HEK293 (cell line): Measurements from ENCODE around the gene PTPN5.
A peak's percentile ranks its signal among the peaks of the same experiment; 100 is the strongest.

ENCODE experiments used
- CTCF ChIA-PET: fragments of 350-600 bp; formaldehyde crosslinking; extraction: SDS; loops from one replicate; lab custom pipeline; 2021; ENCODE audit warnings: antibody characterized with exemption; lab: Yijun Ruan, JAX
- POLR2A ChIA-PET: fragments of 300-600 bp; formaldehyde crosslinking; extraction: SDS; loops from one replicate; lab custom pipeline; 2020; ENCODE audit warnings: antibody characterized with exemption, inconsistent platforms; lab: Yijun Ruan, JAX
- H3K27ac ChIP-seq: fragments of 200-500 bp; sonication (Bioruptor generic); 2 replicates; pipeline ENCODE4 v1.5.1; 2014; ENCODE audit warnings: low read depth, low read length, control low read depth, inconsistent platforms; ENCODE audit errors: extremely low read depth
- H3K36me3 ChIP-seq, 2 experiments: fragments of 200-500 bp in 1 of 2; sonication (Bioruptor generic) in 1 of 2; 1 replicate in 1 of 2; 2 replicates in 1 of 2; pipeline ENCODE4 v1.5.1; 2014 to 2017; ENCODE audit warnings: inconsistent platforms in 2 of 2, low read length in 2 of 2; ENCODE audit not compliant: control insufficient read depth in 2 of 2, insufficient read depth in 1 of 2
- H3K4me1 ChIP-seq: fragments of 200-500 bp; sonication (Bioruptor generic); 2 replicates; pipeline ENCODE4 v1.5.1; 2014; ENCODE audit warnings: mild to moderate bottlenecking, low read length, inconsistent platforms; ENCODE audit not compliant: control insufficient read depth, insufficient read depth
- H3K4me3 ChIP-seq: 2 replicates; pipeline ENCODE4 v1.5.1; 2011; ENCODE audit warnings: low read depth, mild to moderate bottlenecking, control low read depth, low read length, moderate library complexity
- H3K9me3 ChIP-seq: fragments of 200-500 bp; sonication (Bioruptor generic); 2 replicates; pipeline ENCODE4 v1.5.1; 2014; ENCODE audit warnings: low read depth, low read length, inconsistent platforms; ENCODE audit not compliant: control insufficient read depth, insufficient read depth
- PRDM1 ChIP-seq: fragments of 450-650 bp; formaldehyde crosslinking; IDR thresholded peaks from 2 replicates; pipeline ENCODE4; 2016; ENCODE audit warnings: missing biosample characterization, missing genetic modification characterization
- SP3 ChIP-seq: fragments of 450-650 bp; formaldehyde crosslinking; IDR thresholded peaks from 2 replicates; pipeline ENCODE4 v1.5.1; 2016; ENCODE audit warnings: missing biosample characterization, missing genetic modification characterization
- ZBTB1 ChIP-seq: fragments of 450-650 bp; formaldehyde crosslinking; IDR thresholded peaks from 2 replicates; pipeline ENCODE4 v1.5.1; 2016; ENCODE audit warnings: missing biosample characterization, missing genetic modification characterization
- ZBTB11 ChIP-seq: fragments of 450-650 bp; formaldehyde crosslinking; conservative IDR thresholded peaks from 2 replicates; pipeline ENCODE4 v1.5.1; 2016; ENCODE audit warnings: low read depth, missing biosample characterization, missing genetic modification characterization
- ZBTB20 ChIP-seq: fragments of 450-650 bp; formaldehyde crosslinking; IDR thresholded peaks from 2 replicates; pipeline ENCODE4 v1.5.1; 2016; ENCODE audit warnings: missing biosample characterization, missing genetic modification characterization
- ZBTB48 ChIP-seq: fragments of 450-650 bp; formaldehyde crosslinking; IDR thresholded peaks from 2 replicates; pipeline ENCODE4 v1.5.1; 2016; ENCODE audit warnings: missing biosample characterization, missing genetic modification characterization
- ZNF18 ChIP-seq: fragments of 450-650 bp; formaldehyde crosslinking; IDR thresholded peaks from 2 replicates; pipeline ENCODE4 v1.5.1; 2016; ENCODE audit warnings: missing biosample characterization, missing genetic modification characterization
- ZNF2 ChIP-seq: fragments of 450-650 bp; formaldehyde crosslinking; IDR thresholded peaks from 2 replicates; pipeline ENCODE4 v1.5.1; 2016; ENCODE audit warnings: missing biosample characterization, missing genetic modification characterization
- ZNF202 ChIP-seq: fragments of 450-650 bp; formaldehyde crosslinking; IDR thresholded peaks from 2 replicates; pipeline ENCODE4 v1.5.1; 2016; ENCODE audit warnings: missing biosample characterization, missing genetic modification characterization, borderline replicate concordance
- ZNF354C ChIP-seq: fragments of 450-650 bp; formaldehyde crosslinking; IDR thresholded peaks from 2 replicates; pipeline ENCODE4 v1.5.1; 2016; ENCODE audit warnings: missing biosample characterization, missing genetic modification characterization, low read depth, borderline replicate concordance
- ZNF488 ChIP-seq: fragments of 450-650 bp; formaldehyde crosslinking; IDR thresholded peaks from 2 replicates; pipeline ENCODE4 v1.5.1; 2016; ENCODE audit warnings: missing biosample characterization, missing genetic modification characterization
- ZNF510 ChIP-seq: fragments of 450-650 bp; formaldehyde crosslinking; IDR thresholded peaks from 2 replicates; pipeline ENCODE4 v1.5.1; 2018; ENCODE audit warnings: mild to moderate bottlenecking, missing genetic modification characterization, missing biosample characterization; ENCODE audit not compliant: insufficient replicate concordance
- ZNF513 ChIP-seq: fragments of 450-650 bp; IDR thresholded peaks from 2 replicates; pipeline ENCODE4 v1.5.1; 2018; ENCODE audit warnings: missing biosample characterization, missing genetic modification characterization
- ZNF623 ChIP-seq: fragments of 450-650 bp; formaldehyde crosslinking; IDR thresholded peaks from 2 replicates; pipeline ENCODE4 v1.5.1; 2016; ENCODE audit warnings: missing biosample characterization, missing genetic modification characterization
- ZNF639 ChIP-seq: fragments of 450-650 bp; formaldehyde crosslinking; IDR thresholded peaks from 2 replicates; pipeline ENCODE4 v1.5.1; 2016; ENCODE audit warnings: missing biosample characterization, missing genetic modification characterization
- ZNF670 ChIP-seq: fragments of 450-650 bp; formaldehyde crosslinking; IDR thresholded peaks from 2 replicates; pipeline ENCODE4 v1.5.1; 2016; ENCODE audit warnings: missing biosample characterization, missing genetic modification characterization, low read depth
- ZNF837 ChIP-seq: fragments of 450-650 bp; formaldehyde crosslinking; IDR thresholded peaks from 2 replicates; pipeline ENCODE4 v1.5.1; 2016; ENCODE audit warnings: missing biosample characterization, missing genetic modification characterization

Gene PTPN5

GRCh38 chr11:18794956-18795355 is 3.4 kb upstream of the PTPN5 start:
- ChIA-PET CTCF (interaction anchor here (0.5 to 3.8 kb wide), 3 partner anchors 13 to 30 kb away, joined by 3 to 16 read pairs (median 6); no protein-coding TSS in a partner anchor), POLR2A (no interaction called here)
- no peak for TF ChIP-seq ZNF2 (tag by site-specific recombination)
- TF ChIP-seq ZBTB11 (tag by site-specific recombination): no peak
- no peak for TF ChIP-seq ZBTB1 (tag by site-specific recombination)
- TF ChIP-seq ZNF510 (tag by site-specific recombination): no peak
- no peak for TF ChIP-seq SP3
- no peak for TF ChIP-seq ZNF513 (tag by site-specific recombination)
- TF ChIP-seq ZNF488 (tag by site-specific recombination): no peak
- TF ChIP-seq ZNF639 (tag by site-specific recombination): no peak
- no peak for TF ChIP-seq ZNF837 (tag by site-specific recombination)
- no peak for TF ChIP-seq ZNF354C (tag by site-specific recombination)
- no peak for TF ChIP-seq ZBTB20 (tag by site-specific recombination)
- TF ChIP-seq ZNF670: no peak
- no peak for TF ChIP-seq ZNF18 (tag by site-specific recombination)
- TF ChIP-seq ZBTB48 (tag by site-specific recombination): no peak

GRCh38 chr11:18792827-18793226 is 1.2 kb upstream of the PTPN5 start:
- no peaks in the 10 kb centered on the region for H3K9me3 ChIP-seq
- no peak overlapping the region for H3K27ac ChIP-seq
- H3K36me3 ChIP-seq: no peaks in the 10 kb centered on the region
- TF ChIP-seq ZNF623: peak; percentile 71
- TF ChIP-seq ZNF202: no peak
- TF ChIP-seq PRDM1 (tag by site-specific recombination): no peak
- ChIA-PET POLR2A (no interaction called here), CTCF (interaction anchor here (0.8 to 3.8 kb wide), 3 partner anchors 11 to 36 kb away, joined by 3 to 16 read pairs (median 3); no protein-coding TSS in a partner anchor)
- no peaks in the 10 kb centered on the region for H3K4me1 ChIP-seq
- no peak overlapping the region for H3K4me3 ChIP-seq

More at GRCh38 chr11:18794956-18795355, 3.4 kb upstream of the PTPN5 start:
- Histone ChIP-seq H3K36me3 (no peaks in the 10 kb centered on the region), H3K4me3 (no peak overlapping the region), H3K9me3 (no peaks in the 10 kb centered on the region), H3K27ac (no peak overlapping the region), H3K4me1 (no peaks in the 10 kb centered on the region)
